ENCODE data around the gene KLHDC7B.
"Not testable (repeated sequence)": the region's sequence is repeated elsewhere in the genome, so short reads cannot be mapped to it uniquely, and the experiment has no call there.

The KLHDC7B gene

DNA sequence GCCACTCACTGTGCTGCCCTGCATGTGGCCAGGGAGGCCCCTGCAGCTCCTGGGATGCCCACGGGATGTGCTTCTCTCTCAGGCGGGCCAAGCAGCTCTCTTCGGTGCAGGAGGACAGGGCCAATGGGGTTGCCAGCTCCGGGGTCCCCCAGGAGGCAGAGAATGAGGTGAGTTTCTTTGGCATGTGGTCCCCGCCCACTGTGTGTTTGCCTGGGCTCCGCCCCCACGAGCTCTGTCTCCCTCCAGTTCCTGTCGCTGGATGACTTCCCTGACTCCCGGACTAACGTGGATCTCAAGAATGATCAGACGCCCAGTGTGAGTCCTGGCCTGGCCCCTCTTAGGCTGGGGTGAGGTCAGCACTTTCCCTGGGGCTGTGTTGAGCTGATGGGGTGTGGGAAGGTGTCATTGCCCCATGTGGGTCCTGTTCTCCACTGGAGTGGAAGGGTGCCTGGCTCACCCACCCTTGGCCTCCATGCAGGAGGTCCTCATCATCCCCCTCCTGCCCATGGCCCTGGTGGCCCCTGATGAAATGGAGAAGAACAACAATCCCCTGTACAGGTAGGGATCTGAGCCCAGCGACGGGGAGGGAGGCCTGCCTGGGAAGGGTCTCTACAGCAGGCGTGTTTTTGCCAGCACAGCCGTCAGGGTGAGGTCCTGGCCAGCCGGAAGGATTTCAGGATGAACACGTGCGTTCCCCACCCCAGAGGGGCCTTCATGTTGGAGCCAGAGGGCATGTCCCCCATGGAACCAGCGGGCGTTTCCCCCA lies 28.0 kb upstream of the KLHDC7B start:
- DNase-seq: no peak

GRCh38 chr22:50518606-50519005 lies 27.1 kb upstream of the KLHDC7B start:
- DNase-seq: no peak

GRCh38 chr22:50519151-50519550 lies 26.5 kb upstream of the KLHDC7B start:
- DNase-seq: no peak

- not testable (repeated sequence) for DNase-seq
Measured at GRCh38 chr22:50520184-50520583, 25.5 kb upstream of the KLHDC7B start.

DNA sequence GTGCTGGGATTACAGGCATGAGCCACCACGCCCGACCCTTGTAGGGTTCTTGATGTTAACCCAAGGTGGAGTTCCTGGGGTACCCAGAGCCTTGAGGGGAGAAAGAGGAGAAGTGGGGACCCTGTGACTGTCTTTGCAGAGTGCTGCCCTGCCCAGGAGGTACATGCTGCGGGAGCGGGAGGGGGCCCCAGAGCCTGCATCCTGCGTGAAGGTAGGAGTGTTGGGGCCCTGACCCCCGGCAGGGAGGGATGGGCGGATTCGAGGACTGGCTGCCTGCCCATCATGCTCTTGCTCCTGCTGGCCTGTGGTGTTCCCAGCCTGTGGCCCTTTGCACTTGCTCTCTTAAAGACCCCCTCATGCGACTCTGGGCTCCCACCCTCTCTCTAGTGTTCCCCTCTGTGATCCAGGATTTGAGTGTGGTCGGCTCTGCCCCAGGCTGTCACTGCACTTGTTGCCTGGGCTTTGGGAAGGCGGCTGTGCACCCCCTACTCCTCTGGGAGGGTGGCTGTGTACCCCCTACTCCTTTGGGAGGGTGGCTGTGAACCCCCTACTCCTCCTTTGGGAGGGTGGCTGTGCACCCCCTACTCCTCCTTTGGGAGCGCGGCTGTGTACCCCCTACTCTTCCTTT lies 24.8 kb upstream of the KLHDC7B start:
- no peak for DNase-seq

DNA sequence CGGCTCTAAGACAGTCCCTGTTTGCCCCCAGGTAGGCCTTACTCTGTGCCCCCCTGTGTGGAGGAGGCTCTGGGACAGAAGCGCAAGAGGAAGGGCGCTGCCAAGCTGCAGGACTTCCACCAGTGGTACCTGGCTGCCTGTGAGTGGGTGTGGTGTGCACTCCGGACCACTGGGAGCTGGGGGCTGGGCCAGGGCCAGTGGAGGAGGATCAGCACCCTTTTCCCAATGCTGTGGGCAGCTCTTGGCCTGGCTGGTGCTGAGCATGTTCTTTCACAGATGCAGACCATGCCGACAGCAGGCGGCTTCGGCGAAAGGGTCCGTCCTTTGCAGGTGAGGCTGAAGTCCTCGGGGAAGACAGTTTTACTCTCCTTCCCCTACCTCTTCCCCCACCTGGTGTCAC lies 24.0 kb upstream of the KLHDC7B start:
- no peak for DNase-seq

GRCh38 chr22:50522208-50522805 lies 23.4 kb upstream of the KLHDC7B start:
- DNase-seq: no peak

GRCh38 chr22:50522806-50523438 lies 22.8 kb upstream of the KLHDC7B start:
- no peak for DNase-seq

DNA sequence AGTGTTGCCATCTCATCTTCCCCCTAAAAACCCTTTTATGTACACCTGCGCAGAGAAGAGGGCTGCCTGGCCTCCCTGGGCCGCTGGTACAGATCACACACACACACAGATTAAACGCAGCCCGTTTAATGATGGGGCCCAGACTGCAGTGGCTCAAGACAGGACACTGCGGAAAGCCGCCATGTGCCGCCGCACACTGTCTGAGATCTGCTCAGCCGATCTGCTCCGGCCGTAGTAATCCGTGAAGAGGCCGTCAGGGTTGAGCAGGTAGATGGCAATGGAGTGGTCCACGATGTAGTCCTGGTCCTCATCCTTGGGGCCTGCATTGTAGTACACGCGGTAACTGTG lies 22.3 kb upstream of the KLHDC7B start:
- DNase-seq: no peak

DNA sequence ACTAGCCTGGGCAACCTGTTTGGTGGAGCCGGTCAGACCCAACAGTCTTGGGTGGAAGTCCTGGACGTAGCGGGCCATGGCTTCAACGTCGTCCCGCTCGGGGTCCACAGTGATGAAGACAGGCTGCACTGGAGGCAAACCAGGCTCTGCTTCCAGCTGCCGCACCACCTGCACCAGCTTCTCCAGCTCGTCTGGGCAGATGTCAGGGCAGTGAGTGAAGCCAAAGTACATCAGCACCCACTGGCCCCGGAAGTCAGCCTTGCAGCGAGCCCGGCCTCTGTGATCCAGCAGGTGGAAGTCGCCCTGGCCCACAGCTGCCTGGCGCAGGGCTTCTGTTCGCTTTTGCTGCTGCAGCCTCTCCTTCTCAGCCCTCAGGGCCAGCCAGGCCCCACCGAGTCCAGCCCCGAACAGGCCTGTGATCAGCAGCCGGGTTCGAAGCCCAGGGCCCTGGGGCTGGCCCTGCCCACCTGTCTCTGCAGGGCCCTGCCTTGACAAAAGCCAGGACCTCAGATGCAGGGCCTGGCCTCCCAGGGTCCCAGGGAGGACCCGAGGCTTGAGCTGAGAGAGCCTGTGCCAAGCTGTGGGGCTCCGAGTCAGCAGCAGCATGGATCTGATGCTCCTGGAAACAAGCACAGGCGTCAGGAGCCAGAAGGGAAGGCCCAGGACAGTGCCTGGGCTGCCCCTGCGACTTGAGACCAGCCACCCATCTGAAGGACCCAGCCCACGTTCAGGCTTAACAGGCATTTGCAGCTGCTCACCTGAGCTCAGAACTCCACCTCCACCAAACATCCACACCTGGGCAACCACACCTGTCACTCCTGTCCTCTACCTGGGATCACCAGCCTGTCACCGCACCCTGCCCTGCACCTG lies 21.7 kb upstream of the KLHDC7B start:
- DNase-seq: no peak

DNA sequence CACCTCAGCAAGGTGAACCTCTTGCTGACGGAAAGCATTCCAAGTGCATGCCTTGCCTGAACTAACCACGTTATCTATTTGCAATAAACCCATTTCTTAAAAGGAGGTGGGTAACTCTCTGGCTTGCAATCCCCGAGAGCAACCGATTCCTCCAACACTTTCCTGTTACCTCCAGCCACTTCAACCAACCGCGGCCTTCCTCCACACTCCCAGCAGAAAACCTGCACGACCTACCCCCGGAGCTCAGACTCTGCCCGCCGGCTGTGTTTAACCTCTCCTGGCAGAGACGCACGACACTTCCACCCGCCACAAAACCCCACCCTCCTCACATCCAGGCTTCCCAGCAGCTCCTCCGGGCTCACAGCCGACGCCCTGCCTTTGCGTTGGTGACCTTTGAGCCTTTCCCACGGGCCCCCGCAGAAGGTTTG lies 21.0 kb upstream of the KLHDC7B start:
- DNase-seq: no peak

DNA sequence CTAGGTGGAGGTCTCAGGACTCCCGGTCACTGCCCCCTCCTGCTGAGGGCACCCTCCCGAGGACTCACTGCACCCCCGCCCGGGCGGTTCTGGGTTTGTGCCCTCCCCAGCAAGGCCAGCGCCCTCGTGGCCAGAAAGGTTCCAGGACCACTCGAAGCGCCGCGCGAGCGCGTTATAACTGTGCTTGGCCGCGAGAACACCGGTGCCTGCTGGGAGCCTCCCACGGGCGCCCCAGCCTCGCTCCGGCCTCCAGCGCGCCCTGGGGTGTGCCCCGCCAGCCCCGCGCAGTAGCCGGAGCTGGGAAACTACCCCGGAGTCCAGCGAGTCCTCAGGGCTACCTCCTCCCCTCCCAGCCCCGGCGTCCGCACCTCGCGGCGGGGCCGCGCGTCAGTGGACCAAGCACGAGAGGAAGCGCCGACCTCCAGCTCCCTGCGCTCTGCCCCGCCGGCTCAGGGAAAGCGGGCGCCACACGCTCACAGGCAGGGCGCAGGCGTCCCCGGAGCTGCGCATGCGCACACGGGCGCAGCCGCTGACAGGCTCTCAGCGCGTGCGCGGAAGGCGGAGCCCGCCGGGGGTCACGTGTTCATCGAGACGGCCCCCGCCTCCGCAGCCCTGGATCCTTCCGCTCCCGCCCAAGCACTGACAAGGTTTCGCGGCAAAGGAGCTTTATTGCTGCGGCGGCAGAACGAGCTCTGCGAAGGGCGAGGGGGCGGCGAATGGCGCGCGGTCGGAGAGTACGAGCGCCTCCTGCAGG lies 20.4 kb upstream of the KLHDC7B start, which contains the start of gene SCO2:
Gene SCO2, minus strand, starts transcription at position 495 of the 754 bp plus-strand sequence. CDS start 1,187 bp downstream, outside the sequence.
- peak in 1 of 2 experiments; percentile 68 for DNase-seq

DNA sequence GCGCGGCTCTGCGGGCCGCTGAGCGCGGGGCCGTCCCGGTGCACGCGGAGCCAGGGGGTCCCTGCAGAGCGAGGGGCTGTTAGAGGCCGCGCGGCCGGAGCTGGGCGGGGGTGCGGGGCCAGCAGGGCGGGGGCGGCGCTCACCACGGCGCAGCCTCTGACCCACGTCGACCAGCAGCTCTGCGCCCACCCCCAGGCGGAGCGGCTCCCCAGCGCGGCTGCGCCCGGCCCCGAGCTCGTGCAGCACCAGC lies 19.9 kb upstream of the KLHDC7B start:
- DNase-seq: no peak

DNA sequence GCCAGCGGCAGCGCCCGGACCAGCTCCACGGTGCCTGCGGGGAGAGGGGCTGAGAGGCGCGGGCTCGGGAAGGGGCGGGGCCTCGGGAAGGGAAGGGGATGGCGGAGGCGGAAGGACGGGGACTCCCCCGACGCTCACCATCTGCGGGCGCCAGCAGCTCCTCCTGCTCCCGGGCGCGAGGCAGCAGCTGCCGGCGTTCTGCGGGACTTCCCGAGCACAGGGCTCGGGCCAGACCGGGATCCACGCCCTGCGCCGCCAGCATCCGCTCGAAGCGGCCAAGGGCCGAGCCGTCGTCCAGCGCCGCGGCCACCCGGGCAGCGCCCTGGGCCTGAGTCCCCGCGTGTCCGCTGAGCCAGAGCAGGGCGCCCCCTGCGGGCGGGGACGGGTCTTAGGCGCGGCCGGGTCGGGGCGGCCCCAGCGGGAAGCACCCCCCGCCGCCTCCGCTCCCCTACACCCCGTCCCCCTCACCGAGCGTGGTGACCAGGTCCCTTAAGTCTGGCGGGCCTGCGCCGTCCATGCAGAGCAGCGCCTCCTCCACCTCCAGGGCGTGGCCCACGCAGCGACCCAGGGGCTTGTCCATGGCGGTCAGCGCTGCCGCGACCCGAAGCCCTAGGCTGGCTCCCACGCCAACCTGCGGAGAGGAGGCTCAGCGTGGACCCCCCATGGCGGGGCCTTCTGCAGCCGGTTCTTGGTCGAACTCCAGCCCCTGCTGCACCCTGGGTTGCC lies 19.4 kb upstream of the KLHDC7B start:
- no peak for DNase-seq

- no peak for DNase-seq
Measured at GRCh38 chr22:50526834-50527801, 18.6 kb upstream of the KLHDC7B start.

- DNase-seq: no peak
Measured at GRCh38 chr22:50527921-50528681, 17.6 kb upstream of the KLHDC7B start.

DNA sequence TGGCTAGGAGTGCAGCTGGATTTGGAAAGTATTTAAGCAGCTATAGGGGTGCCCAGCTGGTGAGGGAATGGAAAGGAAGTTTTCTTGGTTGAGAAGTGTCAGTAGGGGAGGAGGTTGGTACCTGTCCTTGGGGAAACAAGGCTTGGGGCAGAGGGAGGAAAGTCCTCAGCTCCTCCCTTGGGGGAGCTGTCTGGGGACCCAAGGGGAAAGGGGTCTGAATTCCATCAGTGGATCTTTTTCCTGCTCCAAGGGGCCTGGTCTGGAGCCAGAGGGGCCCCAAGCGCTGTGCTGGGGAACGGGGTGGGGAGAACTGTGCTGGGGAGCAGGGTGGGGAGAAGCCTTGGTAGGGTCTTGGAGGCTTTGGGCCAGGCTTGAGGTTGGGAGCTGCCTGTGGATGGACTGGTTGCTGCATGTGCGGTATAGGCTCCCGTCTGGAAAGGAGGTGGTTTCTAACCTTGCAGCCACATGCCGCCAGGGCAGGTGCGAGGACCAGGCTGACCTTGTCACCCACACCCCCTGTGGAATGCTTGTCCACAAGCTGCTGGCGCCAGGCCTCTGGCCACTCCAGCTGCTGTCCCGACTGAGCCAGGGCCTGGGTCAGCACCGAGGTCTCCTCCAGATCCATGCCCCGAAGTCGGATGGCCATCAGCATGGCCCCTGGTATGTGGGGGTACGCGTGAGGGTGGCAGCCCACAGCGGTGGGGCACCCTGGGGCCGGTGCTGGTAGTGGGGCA lies 16.9 kb upstream of the KLHDC7B start:
- no peak for DNase-seq

GRCh38 chr22:50529416-50529896 lies 16.2 kb upstream of the KLHDC7B start:
- no peak for DNase-seq
